GM12865 (cell line): ENCODE measurements around the gene GAB2.

ENCODE experiments used
- DNase-seq: peaks from one replicate; pipeline ENCODE4 v3.0.0; 2010; ENCODE audit warnings: low read depth
- H3K4me3 ChIP-seq: 2 replicates; pipeline ENCODE4 v1.5.1; 2011; ENCODE audit warnings: mild to moderate bottlenecking, low read depth, low read length, control low read depth
- TF ChIP-seq, protein P1 (sequence below): IDR thresholded peaks from 2 replicates; pipeline ENCODE4 v1.5.1; 2011; ENCODE audit warnings: low read length, control low read depth, low read depth, inconsistent platforms; ENCODE audit not compliant: insufficient read depth; ENCODE audit errors: missing control alignments

GAB2 gene

GRCh38 chr11:78453140-78453935 lies 35.7 kb upstream of the GAB2 start:
- peak; percentile 30 for DNase-seq
- TF ChIP-seq, protein P1, sequence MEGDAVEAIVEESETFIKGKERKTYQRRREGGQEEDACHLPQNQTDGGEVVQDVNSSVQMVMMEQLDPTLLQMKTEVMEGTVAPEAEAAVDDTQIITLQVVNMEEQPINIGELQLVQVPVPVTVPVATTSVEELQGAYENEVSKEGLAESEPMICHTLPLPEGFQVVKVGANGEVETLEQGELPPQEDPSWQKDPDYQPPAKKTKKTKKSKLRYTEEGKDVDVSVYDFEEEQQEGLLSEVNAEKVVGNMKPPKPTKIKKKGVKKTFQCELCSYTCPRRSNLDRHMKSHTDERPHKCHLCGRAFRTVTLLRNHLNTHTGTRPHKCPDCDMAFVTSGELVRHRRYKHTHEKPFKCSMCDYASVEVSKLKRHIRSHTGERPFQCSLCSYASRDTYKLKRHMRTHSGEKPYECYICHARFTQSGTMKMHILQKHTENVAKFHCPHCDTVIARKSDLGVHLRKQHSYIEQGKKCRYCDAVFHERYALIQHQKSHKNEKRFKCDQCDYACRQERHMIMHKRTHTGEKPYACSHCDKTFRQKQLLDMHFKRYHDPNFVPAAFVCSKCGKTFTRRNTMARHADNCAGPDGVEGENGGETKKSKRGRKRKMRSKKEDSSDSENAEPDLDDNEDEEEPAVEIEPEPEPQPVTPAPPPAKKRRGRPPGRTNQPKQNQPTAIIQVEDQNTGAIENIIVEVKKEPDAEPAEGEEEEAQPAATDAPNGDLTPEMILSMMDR = no peak
- no peak overlapping the region for H3K4me3 ChIP-seq

- no peak overlapping the region for H3K4me3 ChIP-seq
- no peak for DNase-seq
- TF ChIP-seq, protein P1 = no peak
Observed at GRCh38 chr11:78451371-78452150, 33.9 kb upstream of the GAB2 start.

DNA sequence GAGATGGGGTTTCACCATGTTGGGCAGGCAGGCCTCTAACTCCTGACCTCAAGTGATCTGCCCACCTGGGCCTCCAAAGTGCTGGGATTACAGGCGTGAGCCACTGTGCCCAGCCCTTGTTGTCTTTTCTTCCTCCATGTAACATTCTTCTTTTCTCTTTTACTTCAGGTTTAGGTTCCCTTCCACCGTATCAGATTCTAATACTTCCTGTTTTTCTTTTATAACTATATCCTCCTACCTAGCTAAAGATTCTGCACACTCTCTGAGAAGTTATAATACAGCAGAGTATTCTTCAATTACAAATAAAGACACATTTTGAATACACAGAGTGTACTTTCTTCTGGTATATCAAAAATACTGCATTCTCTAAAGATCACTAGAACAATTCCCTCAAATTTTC lies 33.2 kb upstream of the GAB2 start:
- TF ChIP-seq, protein P1 = no peak
- H3K4me3 ChIP-seq = no peak overlapping the region
- DNase-seq = no peak

DNA sequence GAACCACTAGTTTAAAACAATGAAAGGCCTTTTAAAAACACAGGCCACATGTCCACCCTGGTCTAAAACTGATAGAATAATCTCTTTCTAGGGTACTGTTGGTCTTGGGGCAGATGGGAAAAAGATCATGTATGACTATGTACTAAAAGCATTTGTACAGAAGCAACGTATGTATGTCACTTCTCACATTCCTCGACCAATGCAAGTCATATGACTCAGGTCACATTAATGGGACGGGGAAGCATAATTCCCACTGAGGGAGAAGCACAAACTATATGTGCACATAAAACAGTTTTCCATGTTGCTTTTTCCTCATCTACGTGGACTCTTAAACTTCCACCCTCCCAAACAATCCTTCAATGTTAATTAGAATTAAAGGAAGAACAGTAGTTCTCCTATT lies 32.2 kb upstream of the GAB2 start:
- TF ChIP-seq, protein P1 = no peak
- no peak for DNase-seq
- no peak overlapping the region for H3K4me3 ChIP-seq

GRCh38 chr11:78446210-78446609 lies 28.6 kb upstream of the GAB2 start:
- TF ChIP-seq, protein P1 = no peak
- H3K4me3 ChIP-seq = no peak overlapping the region
- no peak for DNase-seq

GRCh38 chr11:78444726-78445125 lies 27.1 kb upstream of the GAB2 start:
- TF ChIP-seq, protein P1 = no peak
- no peak overlapping the region for H3K4me3 ChIP-seq
- no peak for DNase-seq
